HepG2 (cell line): ENCODE results near the gene HHIPL2. TPM values are rescaled to one million over a fixed set of nuclear protein-coding genes. Genes with fewer than 3 reads are reported as not detected.

Experiments used
- ATRX ChIP-seq: sonication (generic); formaldehyde crosslinking; IDR thresholded peaks from 2 replicates; pipeline ENCODE4 v1.4.0; 2020; ENCODE audit warnings: missing genetic modification reagents, borderline replicate concordance
- BCL6 ChIP-seq: IDR thresholded peaks from 2 replicates; pipeline ENCODE4 v1.6.1; 2016; ENCODE audit warnings: missing genetic modification reagents, missing compliant biosample characterization
- BORCS8-MEF2B ChIP-seq: sonication (generic); formaldehyde crosslinking; IDR thresholded peaks from 2 replicates; pipeline ENCODE4 v1.8.0; 2022; ENCODE audit warnings: mild to moderate bottlenecking, missing genetic modification reagents
- CHD2 ChIP-seq: IDR thresholded peaks from 2 replicates; pipeline ENCODE4 v1.6.1; 2011; ENCODE audit warnings: low read depth, low read length, improper control_type of control experiment
- HDAC1 ChIP-seq: sonication (generic); formaldehyde crosslinking; IDR thresholded peaks from 2 replicates; pipeline ENCODE4 v1.5.1; 2020; ENCODE audit warnings: mild to moderate bottlenecking, missing genetic modification reagents
- HOXA3 ChIP-seq: sonication (generic); formaldehyde crosslinking; IDR thresholded peaks from 2 replicates; pipeline ENCODE4 v1.5.0; 2020; ENCODE audit warnings: missing genetic modification reagents
- NFRKB ChIP-seq: fragments of 450-650 bp; IDR thresholded peaks from 2 replicates; pipeline ENCODE4 v1.6.1; 2017
- NR2F1 ChIP-seq, 2 experiments: fragments of 450-650 bp in 1 of 2; formaldehyde crosslinking in 1 of 2; IDR thresholded peaks; 2 replicates each; pipeline versions ENCODE4 v1.5.0 to v1.6.1; 2016 to 2020; ENCODE audit warnings: mild to moderate bottlenecking in 1 of 2, missing compliant biosample characterization in 1 of 2, missing genetic modification reagents in 1 of 2, moderate library complexity in 1 of 2
- POLR2AphosphoS5 ChIP-seq: IDR thresholded peaks from 2 replicates; pipeline ENCODE4 v1.6.1; 2012; ENCODE audit warnings: low read depth, low read length
- RARG ChIP-seq: sonication (generic); formaldehyde crosslinking; IDR thresholded peaks from 2 replicates; pipeline ENCODE4 v1.4.0; 2020; ENCODE audit warnings: low read depth, mild to moderate bottlenecking, missing genetic modification reagents
- RORA ChIP-seq: sonication (generic); formaldehyde crosslinking; IDR thresholded peaks from 2 replicates; pipeline ENCODE4 v1.5.0; 2020; ENCODE audit warnings: mild to moderate bottlenecking, missing genetic modification reagents, moderate library complexity
- SALL2 ChIP-seq: sonication (generic); formaldehyde crosslinking; IDR thresholded peaks from 2 replicates; pipeline ENCODE4 v1.8.1; 2023; ENCODE audit warnings: mild to moderate bottlenecking, missing genetic modification reagents, inconsistent platforms
- SOX6 ChIP-seq, 2 experiments: fragments of 450-650 bp in 1 of 2; sonication (generic) in 1 of 2; formaldehyde crosslinking in 1 of 2; IDR thresholded peaks; 2 replicates each; pipeline versions ENCODE4 v1.4.0 to v1.6.1; 2017 to 2020; ENCODE audit warnings: antibody characterized with exemption in 1 of 2, mild to moderate bottlenecking in 1 of 2, missing genetic modification reagents in 1 of 2
- TBP ChIP-seq: sonication (generic); formaldehyde crosslinking; IDR thresholded peaks from 2 replicates; pipeline ENCODE4 v1.5.0; 2020; ENCODE audit warnings: missing genetic modification reagents
- ZBTB7A ChIP-seq: sonication (generic); formaldehyde crosslinking; IDR thresholded peaks from 2 replicates; pipeline ENCODE4 v1.8.0; 2022; ENCODE audit warnings: mild to moderate bottlenecking, missing genetic modification reagents
- ZNF230 ChIP-seq: sonication (generic); formaldehyde crosslinking; IDR thresholded peaks from 2 replicates; pipeline ENCODE4 v1.4.0; 2020; ENCODE audit warnings: mild to moderate bottlenecking, missing genetic modification reagents
- ZNF331 ChIP-seq: sonication (generic); formaldehyde crosslinking; IDR thresholded peaks from 2 replicates; pipeline ENCODE4 v1.4.0; 2020; ENCODE audit warnings: missing genetic modification reagents
- ZNF432 ChIP-seq: sonication (generic); formaldehyde crosslinking; IDR thresholded peaks from 2 replicates; pipeline ENCODE4 v1.5.0; 2020; ENCODE audit warnings: missing genetic modification reagents, mild to moderate bottlenecking, borderline replicate concordance
- ZNF552 ChIP-seq: sonication (generic); formaldehyde crosslinking; IDR thresholded peaks from 2 replicates; pipeline ENCODE4 v1.9.0; 2022; ENCODE audit warnings: missing genetic modification reagents, mild to moderate bottlenecking, borderline replicate concordance
- ZNF672 ChIP-seq: sonication (generic); formaldehyde crosslinking; IDR thresholded peaks from 2 replicates; pipeline ENCODE4 v1.8.1; 2022; ENCODE audit warnings: missing genetic modification reagents
- ZNF792 ChIP-seq: IDR thresholded peaks from 2 replicates; pipeline ENCODE4 v1.6.1; 2016
- polyA plus RNA-seq, 8 experiments: library from polyadenylated mRNA; depleted of rRNA in 3 of 8; stranded (reverse) in 7 of 8; unstranded in 1 of 8; fragments of >200 nt; fragmentation: Illumina TruSeq in 4 of 8; extraction: Trizol in 4 of 8; gene quantifications; 2 replicates each; pipeline versions ENCODE4 v1.2.1 to v1.2.3, GENCODE V29; 2011 to 2016; ENCODE audit warnings: low read depth in 4 of 8, missing spikeins in 1 of 8, mixed read lengths in 1 of 8; ENCODE audit not compliant: insufficient read depth in 1 of 8
- total RNA-seq, 5 experiments: library from RNA; depleted of rRNA; stranded (reverse); fragments of >200 nt; fragmentation: Illumina TruSeq; extraction: Trizol; gene quantifications; 2 replicates each; pipeline ENCODE4 v1.2.3, GENCODE V29; 2016; ENCODE audit warnings: low read depth in 1 of 5
- TF ChIP-seq, protein P1 (sequence below): sonication (generic); formaldehyde crosslinking; IDR thresholded peaks from 2 replicates; pipeline ENCODE4 v1.8.0; 2022; ENCODE audit warnings: mild to moderate bottlenecking, missing genetic modification reagents, moderate library complexity
- TF ChIP-seq, protein P2 (sequence below): sonication (generic); formaldehyde crosslinking; conservative IDR thresholded peaks from 2 replicates; pipeline ENCODE4 v1.4.0; 2020; ENCODE audit warnings: missing genetic modification reagents
- TF ChIP-seq, protein P3 (sequence below): IDR thresholded peaks from 2 replicates; pipeline ENCODE4 v1.6.1; 2016
- TF ChIP-seq, protein P4 (sequence below): IDR thresholded peaks from 2 replicates; pipeline ENCODE4 v1.6.1; 2012; ENCODE audit warnings: low read length, improper control_type of control experiment

HHIPL2 gene
- total and polyA plus RNA-seq, 2 of the 13 experiments (the other 11 are each of a cell fraction or from before 2014, with no cell fraction given): 0.53 to 1.3 TPM

DNA sequence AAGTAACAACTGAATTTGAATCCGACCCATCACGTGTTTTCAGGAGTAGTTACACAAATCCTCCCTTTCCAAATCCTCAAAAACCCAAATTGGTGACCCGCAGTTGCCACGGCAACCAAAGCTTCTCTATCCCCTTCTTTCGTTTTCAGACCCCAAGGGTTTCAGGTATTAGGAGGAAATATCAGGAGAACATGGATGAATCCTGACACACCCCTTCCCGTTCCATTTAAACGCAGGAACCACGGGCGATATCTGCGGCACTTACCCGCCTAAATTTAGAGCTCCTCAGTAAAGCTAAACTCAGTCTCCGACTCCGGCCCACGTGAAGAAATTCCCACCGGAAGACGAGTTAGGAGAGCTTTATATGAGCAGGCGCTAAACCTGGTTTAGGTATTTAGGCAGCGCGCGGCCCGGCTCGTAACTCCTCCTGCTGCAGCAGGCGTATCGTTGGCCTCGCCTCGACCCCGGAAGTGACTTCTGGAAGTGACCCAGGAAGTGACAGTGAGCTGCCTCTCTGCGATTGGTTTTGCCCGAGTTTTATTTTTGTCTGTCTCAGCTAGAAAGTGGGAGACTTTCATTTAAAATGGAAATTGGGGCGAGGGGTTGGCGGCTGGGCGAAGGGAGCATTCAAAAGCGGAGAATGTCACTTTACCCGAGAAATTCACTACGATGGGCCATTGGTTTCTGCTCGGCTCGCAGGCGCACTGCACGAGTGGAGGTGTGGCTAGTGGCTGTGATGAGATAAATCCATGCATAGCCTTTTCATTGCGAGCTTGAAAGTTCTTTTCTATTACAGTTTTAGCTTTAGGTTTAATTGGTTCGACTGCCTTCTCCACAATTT, 41.8 kb upstream of the HHIPL2 start, which contains the start of gene TAF1A (continued):
- TF ChIP-seq SOX6 (IDR thresholded peaks at IDR 0.05) (no peak), SOX6 (CRISPR knock-in tag; IDR thresholded peaks at IDR 0.05) (peak; percentile 36), CHD2 (no peak), ZBTB7A (CRISPR knock-in tag) (no peak), ZNF792 (CRISPR knock-in tag) (no peak), BCL6 (CRISPR knock-in tag) (no peak), ZNF672 (CRISPR knock-in tag) (no peak), NFRKB (no peak), BORCS8-MEF2B (CRISPR knock-in tag) (peak; percentile 50; the same call in 1 of the 2 replicates), ZNF230 (CRISPR knock-in tag) (no peak), HDAC1 (peak; percentile 83), ZNF331 (CRISPR knock-in tag) (no peak), SALL2 (CRISPR knock-in tag) (no peak), ZNF552 (CRISPR knock-in tag) (0 out of 2 replicates have a peak, but pooled peaks have one; percentile 29), POLR2AphosphoS5 (peak; percentile 73), ZNF432 (CRISPR knock-in tag) (no peak), HOXA3 (CRISPR knock-in tag) (peak; percentile 68; the same call in 1 of the 2 replicates), TBP (CRISPR knock-in tag) (no peak), RORA (CRISPR knock-in tag) (peak; percentile 76; the same call in 1 of the 2 replicates), NR2F1 (CRISPR knock-in tag; IDR thresholded peaks at IDR 0.05) (peak in 1 of 2 experiments; percentile 20; a peak in 1 of 4 replicates), ATRX (no peak), RARG (CRISPR knock-in tag) (no peak)
- TF ChIP-seq, protein P1, sequence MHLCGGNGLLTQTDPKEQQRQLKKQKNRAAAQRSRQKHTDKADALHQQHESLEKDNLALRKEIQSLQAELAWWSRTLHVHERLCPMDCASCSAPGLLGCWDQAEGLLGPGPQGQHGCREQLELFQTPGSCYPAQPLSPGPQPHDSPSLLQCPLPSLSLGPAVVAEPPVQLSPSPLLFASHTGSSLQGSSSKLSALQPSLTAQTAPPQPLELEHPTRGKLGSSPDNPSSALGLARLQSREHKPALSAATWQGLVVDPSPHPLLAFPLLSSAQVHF (CRISPR knock-in tag): no peak
- TF ChIP-seq, protein P2, sequence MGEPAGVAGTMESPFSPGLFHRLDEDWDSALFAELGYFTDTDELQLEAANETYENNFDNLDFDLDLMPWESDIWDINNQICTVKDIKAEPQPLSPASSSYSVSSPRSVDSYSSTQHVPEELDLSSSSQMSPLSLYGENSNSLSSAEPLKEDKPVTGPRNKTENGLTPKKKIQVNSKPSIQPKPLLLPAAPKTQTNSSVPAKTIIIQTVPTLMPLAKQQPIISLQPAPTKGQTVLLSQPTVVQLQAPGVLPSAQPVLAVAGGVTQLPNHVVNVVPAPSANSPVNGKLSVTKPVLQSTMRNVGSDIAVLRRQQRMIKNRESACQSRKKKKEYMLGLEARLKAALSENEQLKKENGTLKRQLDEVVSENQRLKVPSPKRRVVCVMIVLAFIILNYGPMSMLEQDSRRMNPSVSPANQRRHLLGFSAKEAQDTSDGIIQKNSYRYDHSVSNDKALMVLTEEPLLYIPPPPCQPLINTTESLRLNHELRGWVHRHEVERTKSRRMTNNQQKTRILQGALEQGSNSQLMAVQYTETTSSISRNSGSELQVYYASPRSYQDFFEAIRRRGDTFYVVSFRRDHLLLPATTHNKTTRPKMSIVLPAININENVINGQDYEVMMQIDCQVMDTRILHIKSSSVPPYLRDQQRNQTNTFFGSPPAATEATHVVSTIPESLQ (CRISPR knock-in tag): no peak
- TF ChIP-seq, protein P3, sequence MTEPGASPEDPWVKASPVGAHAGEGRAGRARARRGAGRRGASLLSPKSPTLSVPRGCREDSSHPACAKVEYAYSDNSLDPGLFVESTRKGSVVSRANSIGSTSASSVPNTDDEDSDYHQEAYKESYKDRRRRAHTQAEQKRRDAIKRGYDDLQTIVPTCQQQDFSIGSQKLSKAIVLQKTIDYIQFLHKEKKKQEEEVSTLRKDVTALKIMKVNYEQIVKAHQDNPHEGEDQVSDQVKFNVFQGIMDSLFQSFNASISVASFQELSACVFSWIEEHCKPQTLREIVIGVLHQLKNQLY (CRISPR knock-in tag): peak; percentile 20; the same call in 1 of the 2 replicates
- TF ChIP-seq, protein P4, sequence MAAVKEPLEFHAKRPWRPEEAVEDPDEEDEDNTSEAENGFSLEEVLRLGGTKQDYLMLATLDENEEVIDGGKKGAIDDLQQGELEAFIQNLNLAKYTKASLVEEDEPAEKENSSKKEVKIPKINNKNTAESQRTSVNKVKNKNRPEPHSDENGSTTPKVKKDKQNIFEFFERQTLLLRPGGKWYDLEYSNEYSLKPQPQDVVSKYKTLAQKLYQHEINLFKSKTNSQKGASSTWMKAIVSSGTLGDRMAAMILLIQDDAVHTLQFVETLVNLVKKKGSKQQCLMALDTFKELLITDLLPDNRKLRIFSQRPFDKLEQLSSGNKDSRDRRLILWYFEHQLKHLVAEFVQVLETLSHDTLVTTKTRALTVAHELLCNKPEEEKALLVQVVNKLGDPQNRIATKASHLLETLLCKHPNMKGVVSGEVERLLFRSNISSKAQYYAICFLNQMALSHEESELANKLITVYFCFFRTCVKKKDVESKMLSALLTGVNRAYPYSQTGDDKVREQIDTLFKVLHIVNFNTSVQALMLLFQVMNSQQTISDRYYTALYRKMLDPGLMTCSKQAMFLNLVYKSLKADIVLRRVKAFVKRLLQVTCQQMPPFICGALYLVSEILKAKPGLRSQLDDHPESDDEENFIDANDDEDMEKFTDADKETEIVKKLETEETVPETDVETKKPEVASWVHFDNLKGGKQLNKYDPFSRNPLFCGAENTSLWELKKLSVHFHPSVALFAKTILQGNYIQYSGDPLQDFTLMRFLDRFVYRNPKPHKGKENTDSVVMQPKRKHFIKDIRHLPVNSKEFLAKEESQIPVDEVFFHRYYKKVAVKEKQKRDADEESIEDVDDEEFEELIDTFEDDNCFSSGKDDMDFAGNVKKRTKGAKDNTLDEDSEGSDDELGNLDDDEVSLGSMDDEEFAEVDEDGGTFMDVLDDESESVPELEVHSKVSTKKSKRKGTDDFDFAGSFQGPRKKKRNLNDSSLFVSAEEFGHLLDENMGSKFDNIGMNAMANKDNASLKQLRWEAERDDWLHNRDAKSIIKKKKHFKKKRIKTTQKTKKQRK: no peak
